Activated T-cell treated with anti-CD3 and anti-CD28 coated beads, Interleukin-2, amount 50 U/mL, for 4 hours (primary cell): Measurements from ENCODE around the gene TNFRSF1A. TPM values are rescaled to one million over a fixed set of nuclear protein-coding genes. Genes with fewer than 3 reads are reported as not detected.

Experiments
- ATAC-seq, 2 donors: fragments of 200-7000 bp; cut with Tn5 transposase; one replicate each; pipeline ENCODE4 v1.10.0; 2021
- DNase-seq: peaks from one replicate; pipeline ENCODE4 v3.0.0-alpha.2; 2020
- H3K27me3 Mint-ChIP-seq: one replicate; pipeline ENCODE4 v1.8.0; 2021; ENCODE audit warnings: low read depth, mixed read lengths
- H3K36me3 Mint-ChIP-seq: one replicate; pipeline ENCODE4 v1.8.0; 2022; ENCODE audit warnings: mixed read lengths; ENCODE audit not compliant: insufficient read depth
- H3K4me1 Mint-ChIP-seq: one replicate; pipeline ENCODE4 v1.8.0; 2021; ENCODE audit warnings: low read depth, mixed read lengths
- H3K4me3 Mint-ChIP-seq: one replicate; pipeline ENCODE4 v1.8.0; 2021; ENCODE audit warnings: mild to moderate bottlenecking, moderate library complexity, mixed read lengths
- H3K9me3 Mint-ChIP-seq: one replicate; pipeline ENCODE4 v1.8.0; 2021; ENCODE audit warnings: mixed read lengths
- total RNA-seq, 3 donors: library from RNA; stranded (reverse); gene quantifications; one replicate each; pipeline ENCODE4 v1.2.1, GENCODE V29; 2021

The TNFRSF1A gene
- total RNA-seq, 3 donors from 2014 or later: 28.0 to 34.5 (median 33.0) TPM

DNA sequence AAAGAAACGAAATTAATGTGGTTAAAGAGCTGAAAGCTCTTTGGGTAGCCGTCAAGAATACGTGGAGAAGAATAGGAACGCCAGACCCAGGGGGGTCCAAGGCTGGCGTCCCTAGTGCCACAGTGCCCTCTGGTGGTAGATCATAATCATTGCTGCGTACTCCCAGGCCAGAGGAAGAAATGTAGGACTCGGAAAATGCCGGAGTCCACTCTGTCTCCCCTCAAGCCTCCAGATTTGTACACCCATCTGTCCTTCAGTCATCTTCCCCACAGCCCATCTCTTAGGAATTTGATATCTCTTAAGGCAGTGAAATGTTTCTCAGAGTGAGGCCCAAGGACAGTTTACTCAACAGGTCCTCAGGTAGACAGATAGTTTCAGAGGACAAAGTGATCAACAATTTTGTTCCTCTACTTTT is 56.8 kb downstream of the TNFRSF1A start:
- no peaks in the 10 kb centered on the region for H3K9me3 Mint-ChIP-seq
- ATAC-seq (peak; percentile 82), DNase-seq (peak; percentile 53)
- H3K4me3 Mint-ChIP-seq: no peak overlapping the region
- H3K36me3 Mint-ChIP-seq: no peaks in the 10 kb centered on the region
- peaks cover 31% of the 10 kb centered on the region for H3K27me3 Mint-ChIP-seq
- peaks cover 1% of the 10 kb centered on the region for H3K4me1 Mint-ChIP-seq

GRCh38 chr12:6284273-6284672 is 57.6 kb downstream of the TNFRSF1A start:
- ATAC-seq (no peak), DNase-seq (no peak)
- H3K9me3 Mint-ChIP-seq: no peaks in the 10 kb centered on the region
- H3K4me3 Mint-ChIP-seq: no peak overlapping the region
- peaks cover 1% of the 10 kb centered on the region for H3K4me1 Mint-ChIP-seq
- H3K36me3 Mint-ChIP-seq: no peaks in the 10 kb centered on the region
- peaks cover 35% of the 10 kb centered on the region for H3K27me3 Mint-ChIP-seq

GRCh38 chr12:6282453-6282840 is 59.4 kb downstream of the TNFRSF1A start:
- ATAC-seq (no peak), DNase-seq (no peak)
- peaks cover 35% of the 10 kb centered on the region for H3K27me3 Mint-ChIP-seq
- H3K4me3 Mint-ChIP-seq: no peak overlapping the region
- peaks cover 7% of the 10 kb centered on the region for H3K4me1 Mint-ChIP-seq
- no peaks in the 10 kb centered on the region for H3K36me3 Mint-ChIP-seq
- H3K9me3 Mint-ChIP-seq: no peaks in the 10 kb centered on the region

DNA sequence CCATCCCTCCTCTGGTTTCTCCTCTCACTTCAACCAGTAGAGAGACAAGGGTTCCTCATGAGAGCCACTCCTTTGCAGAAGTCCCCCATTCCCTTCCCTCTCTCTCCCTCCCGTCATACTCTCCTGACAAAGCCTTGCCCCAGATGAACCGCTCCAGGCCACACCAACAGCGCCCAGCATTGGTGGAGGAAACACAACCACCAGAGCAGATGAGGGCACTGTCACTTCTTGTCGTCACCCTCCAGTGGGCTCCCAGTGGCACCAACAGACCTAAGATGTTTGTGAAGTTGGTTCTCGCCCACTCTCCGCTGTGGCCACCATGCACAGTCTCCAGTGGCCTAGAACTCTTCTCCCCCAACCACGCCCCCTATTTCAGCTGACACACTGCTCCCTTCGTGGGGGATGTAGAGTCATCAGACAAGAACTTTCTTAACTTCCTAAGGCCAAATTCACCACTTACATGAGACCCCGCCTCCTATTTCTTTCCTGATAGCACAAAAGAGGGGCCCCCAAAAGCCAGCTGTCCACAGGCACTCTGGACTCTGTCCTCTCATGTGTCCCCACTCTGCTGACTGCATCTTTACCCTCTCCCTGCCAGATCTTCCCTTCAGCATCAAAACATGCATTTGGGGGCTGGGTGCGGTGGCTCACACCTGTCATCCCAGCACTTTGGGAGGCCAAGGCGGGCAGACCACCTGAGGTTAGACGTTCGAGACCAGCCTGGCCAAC is 60.6 kb downstream of the TNFRSF1A start:
- H3K27me3 Mint-ChIP-seq: peaks cover 39% of the 10 kb centered on the region
- H3K4me1 Mint-ChIP-seq: peaks cover 7% of the 10 kb centered on the region
- no peak for DNase-seq
- no peak overlapping the region for H3K4me3 Mint-ChIP-seq
- H3K9me3 Mint-ChIP-seq: no peaks in the 10 kb centered on the region
- H3K36me3 Mint-ChIP-seq: no peaks in the 10 kb centered on the region
- ATAC-seq: no peak

- H3K9me3 Mint-ChIP-seq: no peaks in the 10 kb centered on the region
- peaks cover 39% of the 10 kb centered on the region for H3K27me3 Mint-ChIP-seq
- H3K4me1 Mint-ChIP-seq: peaks cover 7% of the 10 kb centered on the region
- H3K36me3 Mint-ChIP-seq: no peaks in the 10 kb centered on the region
- no peak for ATAC-seq
- H3K4me3 Mint-ChIP-seq: no peak overlapping the region
- DNase-seq: no peak
These were observed 61.2 kb downstream of the TNFRSF1A start for GRCh38 chr12:6280672-6281071.

- DNase-seq: no peak
- Mint-ChIP-seq H3K27me3 (peaks cover 41% of the 10 kb centered on the region), H3K9me3 (no peaks in the 10 kb centered on the region), H3K4me1 (peaks cover 7% of the 10 kb centered on the region), H3K4me3 (no peak overlapping the region), H3K36me3 (no peaks in the 10 kb centered on the region)
- no peak for ATAC-seq
These were observed 61.8 kb downstream of the TNFRSF1A start for GRCh38 chr12:6280053-6280469.

GRCh38 chr12:6279631-6280030 is 62.2 kb downstream of the TNFRSF1A start:
- H3K4me1 Mint-ChIP-seq: peaks cover 6% of the 10 kb centered on the region
- no peak for DNase-seq
- ATAC-seq: no peak
- H3K36me3 Mint-ChIP-seq: no peaks in the 10 kb centered on the region
- H3K27me3 Mint-ChIP-seq: peaks cover 44% of the 10 kb centered on the region
- H3K9me3 Mint-ChIP-seq: no peaks in the 10 kb centered on the region
- no peak overlapping the region for H3K4me3 Mint-ChIP-seq

GRCh38 chr12:6279256-6279628 is 62.6 kb downstream of the TNFRSF1A start:
- ATAC-seq (no peak), DNase-seq (no peak)
- Mint-ChIP-seq H3K4me1 (peaks cover 6% of the 10 kb centered on the region), H3K27me3 (peaks cover 42% of the 10 kb centered on the region), H3K9me3 (no peaks in the 10 kb centered on the region), H3K4me3 (peak overlapping the region; percentile 49), H3K36me3 (no peaks in the 10 kb centered on the region)

Other genes starting within 250 kb of the TNFRSF1A start
- gene VWF, start 217.4 kb downstream of the TNFRSF1A start, total RNA-seq: under 1 TPM; 0.33 to 0.71 (median 0.58) TPM
- gene CD9, start 141.7 kb downstream of the TNFRSF1A start, total RNA-seq: 1 to 10 TPM; 1.6 to 3.2 (median 3.0) TPM
- gene PLEKHG6, start 31.4 kb downstream of the TNFRSF1A start, total RNA-seq: not detected
- under 1 TPM; 0.05 to 0.84 (median 0.15) TPM for gene SCNN1A, start 33.5 kb upstream of the TNFRSF1A start, total RNA-seq
- 1 to 10 TPM; 1.0 to 2.8 (median 1.3) TPM for gene LTBR, start 42.1 kb upstream of the TNFRSF1A start, total RNA-seq
- 100 to 1,000 TPM in 1 of 3 donors, 10 to 100 TPM in 2; 52.3 to 100 (median 89.8) TPM for gene CD27, start 102.9 kb upstream of the TNFRSF1A start, total RNA-seq
- 10 to 100 TPM; 24.4 to 36.6 (median 30.0) TPM for gene TAPBPL, start 110.0 kb upstream of the TNFRSF1A start, total RNA-seq
- gene VAMP1, start 128.6 kb upstream of the TNFRSF1A start, total RNA-seq: 10 to 100 TPM; 17.1 to 22.9 (median 21.6) TPM
- gene MRPL51, start 151.2 kb upstream of the TNFRSF1A start, total RNA-seq: 100 to 1,000 TPM; 249 to 262 (median 256) TPM
- 10 to 100 TPM; 29.8 to 36.1 (median 32.9) TPM for gene NCAPD2, start 152.0 kb upstream of the TNFRSF1A start, total RNA-seq
- gene GAPDH, start 192.4 kb upstream of the TNFRSF1A start, total RNA-seq: 1,000 to 10,000 TPM; 4,635 to 5,387 (median 5,019) TPM
- 10 to 100 TPM in 1 of 3 donors, 1 to 10 TPM in 2; 8.5 to 10.2 (median 9.8) TPM for gene IFFO1, start 214.0 kb upstream of the TNFRSF1A start, total RNA-seq
- 100 to 1,000 TPM; 267 to 300 (median 270) TPM for gene NOP2, start 226.2 kb upstream of the TNFRSF1A start, total RNA-seq